ENCODE data around the gene KLHL6.

DNA sequence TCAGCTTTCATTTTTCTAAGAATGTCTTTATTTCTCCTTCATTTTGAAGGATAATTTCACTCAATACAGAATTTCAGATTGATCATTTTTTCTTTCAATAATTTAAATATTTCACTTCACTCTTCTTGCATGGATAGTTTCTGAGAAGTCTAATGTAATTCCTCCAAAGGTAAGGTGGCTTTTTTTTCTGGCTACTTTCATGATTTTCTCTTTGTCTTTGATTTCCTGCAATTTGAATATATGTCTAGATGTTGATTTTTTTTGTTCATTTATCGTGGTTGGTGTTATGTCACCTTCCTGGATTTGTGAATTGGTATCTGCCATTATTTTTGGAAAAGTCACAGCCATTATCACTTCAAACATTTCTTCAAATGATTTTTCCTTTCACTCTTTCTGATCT lies 112.5 kb downstream of the KLHL6 start:
- TF ChIP-seq SNRNP70 (IDR thresholded peaks at IDR 0.05; ENCODE audit: low read depth, low read length): no peak
- no peak for TF ChIP-seq CTCF (CRISPR knock-in tag; IDR thresholded peaks at IDR 0.05)
- TF ChIP-seq HMG20B (CRISPR knock-in tag; conservative IDR thresholded peaks at IDR 0.05): no peak
- no peak for TF ChIP-seq POLR2A (IDR thresholded peaks at IDR 0.05; ENCODE audit: insufficient read depth in 1 of 2, low read depth in 2 of 2, low read length in 2 of 2)
- TF ChIP-seq, protein P1, sequence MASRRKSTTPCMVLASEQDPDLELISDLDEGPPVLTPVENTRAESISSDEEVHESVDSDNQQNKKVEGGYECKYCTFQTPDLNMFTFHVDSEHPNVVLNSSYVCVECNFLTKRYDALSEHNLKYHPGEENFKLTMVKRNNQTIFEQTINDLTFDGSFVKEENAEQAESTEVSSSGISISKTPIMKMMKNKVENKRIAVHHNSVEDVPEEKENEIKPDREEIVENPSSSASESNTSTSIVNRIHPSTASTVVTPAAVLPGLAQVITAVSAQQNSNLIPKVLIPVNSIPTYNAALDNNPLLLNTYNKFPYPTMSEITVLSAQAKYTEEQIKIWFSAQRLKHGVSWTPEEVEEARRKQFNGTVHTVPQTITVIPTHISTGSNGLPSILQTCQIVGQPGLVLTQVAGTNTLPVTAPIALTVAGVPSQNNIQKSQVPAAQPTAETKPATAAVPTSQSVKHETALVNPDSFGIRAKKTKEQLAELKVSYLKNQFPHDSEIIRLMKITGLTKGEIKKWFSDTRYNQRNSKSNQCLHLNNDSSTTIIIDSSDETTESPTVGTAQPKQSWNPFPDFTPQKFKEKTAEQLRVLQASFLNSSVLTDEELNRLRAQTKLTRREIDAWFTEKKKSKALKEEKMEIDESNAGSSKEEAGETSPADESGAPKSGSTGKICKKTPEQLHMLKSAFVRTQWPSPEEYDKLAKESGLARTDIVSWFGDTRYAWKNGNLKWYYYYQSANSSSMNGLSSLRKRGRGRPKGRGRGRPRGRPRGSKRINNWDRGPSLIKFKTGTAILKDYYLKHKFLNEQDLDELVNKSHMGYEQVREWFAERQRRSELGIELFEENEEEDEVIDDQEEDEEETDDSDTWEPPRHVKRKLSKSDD (CRISPR knock-in tag; IDR thresholded peaks at IDR 0.05; ENCODE audit: low read depth): no peak
- no peak for TF ChIP-seq HOXA5 (CRISPR knock-in tag; IDR thresholded peaks at IDR 0.05)

All from HepG2 (cell line).